Measurements from ENCODE around the gene TRIM26. TPM values are rescaled to one million over a fixed set of nuclear protein-coding genes. Genes with fewer than 3 reads are reported as not detected.

The TRIM26 gene
- total and polyA plus RNA-seq, 12 donors: 12.0 to 29.0 (median 21.8) TPM

DNA sequence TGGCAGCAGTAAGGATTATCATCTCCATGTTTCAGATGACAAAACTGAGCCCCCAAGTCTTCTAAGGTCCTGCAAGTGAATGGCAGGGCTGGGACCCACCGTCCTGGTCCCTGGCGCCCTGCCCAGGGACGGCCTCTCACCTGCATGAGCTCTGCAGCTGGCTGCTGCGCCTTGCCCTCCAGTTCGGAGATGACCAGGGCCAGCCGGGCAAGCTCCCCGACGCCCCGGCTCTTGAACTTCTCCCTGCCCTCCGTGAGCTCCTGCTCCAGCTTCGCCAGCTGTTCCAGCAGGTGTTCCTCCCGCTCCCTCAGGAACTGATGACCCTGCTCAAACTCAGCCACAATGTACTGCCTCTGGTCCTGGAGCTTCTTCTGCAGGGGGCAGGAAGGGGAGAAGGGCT, 16.8 kb downstream of the TRIM26 start:
- Histone ChIP-seq H3K27ac (no peak overlapping the region), H3K4me3 (no peak overlapping the region), H3K27me3 (no peaks in the 10 kb centered on the region), H3K4me1 (peaks cover 0 to 14% (median 3%) of the 10 kb centered on the region in 9 donors), H3K36me3 (peaks cover 0 to 95% (median 56%) of the 10 kb centered on the region in 9 donors), H3K9me3 (no peaks in the 10 kb centered on the region)
- DNase-seq (no peak), ATAC-seq (no peak)
- intact Hi-C loops (cut with DNase I): no loop called here
- WGBS, 2 donors: 96% methylated on average over 12 of the region's 12 CpGs
- TF ChIP-seq CTCF (IDR thresholded peaks at IDR 0.05): no peak

GRCh38 chr6:30195951-30196350, 17.3 kb downstream of the TRIM26 start:
- Histone ChIP-seq H3K36me3 (peaks cover 0 to 95% (median 56%) of the 10 kb centered on the region in 9 donors), H3K27me3 (no peaks in the 10 kb centered on the region), H3K4me1 (peaks cover 0 to 10% (median 0%) of the 10 kb centered on the region in 9 donors), H3K4me3 (no peak overlapping the region), H3K27ac (no peak overlapping the region), H3K9me3 (no peaks in the 10 kb centered on the region)
- no peak for DNase-seq
- no peak for ATAC-seq
- intact Hi-C loops (cut with DNase I): no loop called here
- no peak for TF ChIP-seq CTCF (IDR thresholded peaks at IDR 0.05)
- 75 to 96% methylated on average over 1 of the region's 1 CpG for WGBS, 2 donors

DNA sequence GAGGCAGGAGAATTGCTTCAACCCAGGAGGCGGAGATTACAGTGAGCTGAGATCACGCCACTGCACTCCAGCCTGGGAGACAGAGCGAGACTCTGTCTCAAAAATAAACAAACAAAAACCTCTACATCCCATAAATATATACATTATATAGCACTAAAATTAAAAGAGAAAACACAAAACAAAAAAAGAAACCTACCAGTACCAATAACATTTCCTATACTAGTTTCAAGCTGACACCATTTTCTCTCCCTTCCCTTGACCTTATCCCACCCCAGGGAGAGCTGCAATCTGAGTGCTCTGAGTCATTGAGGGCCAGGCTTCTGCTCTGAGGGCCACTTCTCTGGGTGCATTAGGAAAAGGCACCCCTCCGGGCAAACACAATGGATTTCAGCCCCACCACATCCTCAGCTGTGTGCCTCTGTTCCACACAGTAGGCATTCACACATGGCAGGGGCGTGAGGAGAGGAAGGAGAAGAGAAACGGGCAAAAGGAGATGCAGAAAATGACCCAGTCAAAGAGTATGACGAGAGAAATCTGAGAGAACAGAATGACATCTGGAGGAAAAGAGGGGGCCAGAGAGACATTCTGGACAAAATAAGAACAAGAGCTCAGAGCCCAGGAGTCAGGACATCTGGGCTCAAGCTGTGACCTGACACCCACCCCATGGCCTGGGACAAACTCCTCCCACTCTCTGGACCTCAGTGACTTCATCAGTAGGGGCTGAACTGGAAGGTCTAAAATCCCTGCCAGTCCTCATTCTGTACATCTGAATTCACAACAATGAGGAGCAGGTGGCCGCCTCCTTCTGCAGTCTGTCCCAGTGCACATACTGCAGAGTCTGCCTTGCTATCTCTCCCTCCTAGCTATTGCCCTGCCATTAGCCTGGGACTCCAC, 18.2 kb downstream of the TRIM26 start:
- no peaks in the 10 kb centered on the region for H3K9me3 ChIP-seq
- DNase-seq (no peak), ATAC-seq (peak in 4 of 8 donors; percentile 15 to 59 (median 25))
- no peaks in the 10 kb centered on the region for H3K27me3 ChIP-seq
- intact Hi-C loops (cut with DNase I): no loop called here
- no peak overlapping the region for H3K4me3 ChIP-seq
- no peak for TF ChIP-seq CTCF (IDR thresholded peaks at IDR 0.05)
- no peak overlapping the region for H3K27ac ChIP-seq
- 89 to 90% methylated on average over 8 of the region's 8 CpGs for WGBS, 2 donors
- H3K4me1 ChIP-seq: peaks cover 0 to under 1% (median 0%) of the 10 kb centered on the region in 9 donors
- H3K36me3 ChIP-seq: peaks cover 0 to 95% (median 48%) of the 10 kb centered on the region in 9 donors

DNA sequence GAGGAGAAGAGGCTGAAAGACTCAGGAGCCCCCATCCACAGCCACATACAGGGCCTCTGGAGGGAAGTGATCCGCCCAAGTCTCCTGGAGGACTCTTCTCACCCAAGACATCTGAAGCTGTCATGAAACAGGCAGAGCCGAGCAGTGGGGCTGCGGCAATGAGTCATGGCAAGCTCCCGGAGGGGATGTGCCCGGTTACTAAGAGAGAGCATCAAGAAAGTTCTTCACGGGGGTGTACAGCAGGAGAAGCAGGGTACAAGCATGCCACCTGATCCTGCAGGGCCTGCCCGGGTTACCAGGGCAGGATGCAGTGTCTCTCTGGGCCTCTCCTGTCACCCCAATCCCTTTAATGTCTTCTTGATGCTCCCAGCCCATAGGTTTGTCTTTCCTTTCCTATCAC, 21.1 kb downstream of the TRIM26 start:
- H3K27me3 ChIP-seq: no peaks in the 10 kb centered on the region
- ATAC-seq: peak in 1 of 8 donors; percentile 18
- DNase-seq: no peak
- no peaks in the 10 kb centered on the region for H3K4me1 ChIP-seq
- H3K9me3 ChIP-seq: no peaks in the 10 kb centered on the region
- WGBS, 2 donors: 91 to 93% methylated on average over 7 of the region's 7 CpGs
- H3K36me3 ChIP-seq: peaks cover 0 to 95% (median 49%) of the 10 kb centered on the region in 9 donors
- no peak for TF ChIP-seq CTCF (IDR thresholded peaks at IDR 0.05)
- no peak overlapping the region for H3K4me3 ChIP-seq
- intact Hi-C loops (cut with DNase I): no loop called here
- no peak overlapping the region for H3K27ac ChIP-seq

Data from heart right ventricle (tissue), 16 donors.